Right lobe of liver (tissue), 6 donors: ENCODE measurements around the gene CLEC16A. TPM values are rescaled to one million over a fixed set of nuclear protein-coding genes. Genes with fewer than 3 reads are reported as not detected.
"Not testable (repeated sequence)": the region's sequence is repeated elsewhere in the genome, so short reads cannot be mapped to it uniquely, and the experiment has no call there.

ENCODE experiments used
- ATAC-seq, 4 donors: fragments of 200-7000 bp; cut with Tn5 transposase; one replicate each; pipeline ENCODE4 v1.9.1; 2020; ENCODE audit warnings: mild to moderate bottlenecking in 4 of 4, moderate library complexity in 4 of 4
- DNase-seq, 3 donors: peaks; one replicate each; pipeline ENCODE4 v3.0.0-alpha.2; 2020
- H3K27ac ChIP-seq, 3 donors: fragments of 200-600 bp; one replicate each; pipeline ENCODE4 v1.8.0; 2022
- H3K27me3 ChIP-seq, 2 donors: fragments of 200-600 bp; one replicate each; pipeline ENCODE4 v1.8.0; 2022
- H3K36me3 ChIP-seq, 4 donors: fragments of 200-600 bp; sonication (generic) in 1 of 4; one replicate each; pipeline versions ENCODE4 v1.5.1 to v1.8.0; 2017 to 2022; ENCODE audit warnings: control low read depth in 1 of 4
- H3K4me1 ChIP-seq, 4 donors: fragments of 200-600 bp; sonication (generic) in 1 of 4; one replicate each; pipeline versions ENCODE4 v1.5.1 to v1.8.0; 2017 to 2022; ENCODE audit warnings: control low read depth in 1 of 4
- H3K4me3 ChIP-seq, 3 donors: fragments of 200-600 bp; one replicate each; pipeline ENCODE4 v1.8.0; 2022
- H3K9me3 ChIP-seq, 4 donors: fragments of 200-600 bp; sonication (generic) in 1 of 4; one replicate each; pipeline versions ENCODE4 v1.5.1 to v1.8.0; 2017 to 2022; ENCODE audit warnings: control low read depth in 1 of 4
- POLR2A ChIP-seq: fragments of 450-650 bp; IDR thresholded peaks from one replicate; pipeline ENCODE4 v1.6.1; 2017; ENCODE audit warnings: antibody characterized with exemption, mild to moderate bottlenecking
- WGBS: methylation state at CpG from one replicate; pipeline ENCODE4 v1.1.6; 2018; ENCODE audit warnings: low coverage, low lambda C conversion rate; ENCODE audit not compliant: insufficient coverage; ENCODE audit errors: missing lambda C conversion rate; 5-methylcytosine and 5-hydroxymethylcytosine counted together
- intact Hi-C, 2 donors: fragments of 100-400 bp; cut with DNase I; formaldehyde crosslinking; loops; one replicate each; pipeline versions ENCODE4 v1.11.2 to v1.14.1; 2022
- total RNA-seq, 6 experiments: library from RNA; depleted of rRNA in 2 of 6; stranded (reverse); fragments of >200 nt in 2 of 6; fragmentation: NEBNext Ultra II Directional in 3 of 6; extraction: Animal tissue kit (Norgen Biotek cat#: 25700) in 3 of 6; gene quantifications; one replicate each; pipeline versions ENCODE4 v1.1.0 to v1.2.4, GENCODE V29; 2016 to 2023
- TF ChIP-seq, protein P1 (sequence below), 4 donors: fragments of 200-600 bp in 3 of 4; fragments of 450-650 bp in 1 of 4; IDR thresholded peaks; one replicate each; pipeline versions ENCODE4 v1.5.1 to v1.8.0; 2016 to 2022; ENCODE audit warnings: antibody characterized with exemption in 4 of 4, mild to moderate bottlenecking in 2 of 4
- donor health status: DM: no; HTN: yes; CAD: no.
- donor health status: DM: no; HTN: no; CAD: no.
- donor health status: DM: no; HTN: no; CAD: no.
- donor health status: DM: no; HTN: yes; CAD: no.
- donor health status: DM: no; HTN: yes; CAD: no.

CLEC16A gene
- total RNA-seq, 6 experiments from 2014 or later = 15.2 to 25.9 (median 19.8) TPM

DNA sequence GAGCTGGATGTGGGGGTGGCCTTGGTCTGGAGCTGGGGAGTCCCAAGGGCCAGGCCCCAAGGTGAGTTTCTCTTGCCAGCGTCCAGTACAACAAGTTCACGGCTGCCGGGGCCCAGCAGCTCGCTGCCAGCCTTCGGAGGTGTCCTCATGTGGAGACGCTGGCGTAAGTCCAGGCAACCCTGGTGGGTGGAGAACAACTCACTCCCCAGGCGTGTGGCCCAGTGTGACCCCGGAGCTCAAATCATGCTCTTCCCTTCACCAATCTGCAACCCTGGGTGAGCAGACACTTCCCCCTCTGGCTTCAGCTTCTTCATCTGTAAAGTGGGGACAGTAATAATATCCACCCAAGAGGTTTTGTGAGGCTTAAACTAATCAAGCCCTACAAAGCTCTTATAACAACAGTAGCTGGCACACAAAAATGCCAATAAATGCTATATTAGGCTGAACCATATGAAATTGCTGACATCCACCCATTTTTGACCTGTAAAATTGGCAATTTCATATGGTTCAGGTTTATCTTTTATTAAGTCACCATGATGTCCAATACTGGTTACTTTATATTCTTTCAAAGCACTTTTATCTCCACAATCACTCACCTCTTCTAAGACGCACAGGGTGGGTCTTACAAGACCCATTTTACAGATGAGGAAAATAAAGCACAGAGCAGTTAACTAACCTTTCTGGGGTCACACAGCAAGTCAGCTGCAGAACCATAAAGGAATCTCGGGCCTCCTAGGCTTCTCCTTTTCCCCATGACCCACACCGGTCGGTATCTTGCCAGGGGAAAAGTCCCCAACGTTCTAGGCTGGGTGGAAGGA lies 21.8 kb upstream of the CLEC16A start:
- no peak for TF ChIP-seq POLR2A
- TF ChIP-seq, protein P1, sequence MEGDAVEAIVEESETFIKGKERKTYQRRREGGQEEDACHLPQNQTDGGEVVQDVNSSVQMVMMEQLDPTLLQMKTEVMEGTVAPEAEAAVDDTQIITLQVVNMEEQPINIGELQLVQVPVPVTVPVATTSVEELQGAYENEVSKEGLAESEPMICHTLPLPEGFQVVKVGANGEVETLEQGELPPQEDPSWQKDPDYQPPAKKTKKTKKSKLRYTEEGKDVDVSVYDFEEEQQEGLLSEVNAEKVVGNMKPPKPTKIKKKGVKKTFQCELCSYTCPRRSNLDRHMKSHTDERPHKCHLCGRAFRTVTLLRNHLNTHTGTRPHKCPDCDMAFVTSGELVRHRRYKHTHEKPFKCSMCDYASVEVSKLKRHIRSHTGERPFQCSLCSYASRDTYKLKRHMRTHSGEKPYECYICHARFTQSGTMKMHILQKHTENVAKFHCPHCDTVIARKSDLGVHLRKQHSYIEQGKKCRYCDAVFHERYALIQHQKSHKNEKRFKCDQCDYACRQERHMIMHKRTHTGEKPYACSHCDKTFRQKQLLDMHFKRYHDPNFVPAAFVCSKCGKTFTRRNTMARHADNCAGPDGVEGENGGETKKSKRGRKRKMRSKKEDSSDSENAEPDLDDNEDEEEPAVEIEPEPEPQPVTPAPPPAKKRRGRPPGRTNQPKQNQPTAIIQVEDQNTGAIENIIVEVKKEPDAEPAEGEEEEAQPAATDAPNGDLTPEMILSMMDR (IDR thresholded peaks at IDR 0.05) = no peak
- WGBS = 38% methylated on average over 6 of the region's 14 CpGs
- peaks cover 0 to 11% (median 0%) of the 10 kb centered on the region in 4 donors for H3K36me3 ChIP-seq
- peak overlapping the region in 2 of 3 donors; percentile 7 to 18 for H3K4me3 ChIP-seq
- H3K27me3 ChIP-seq = no peaks in the 10 kb centered on the region
- ATAC-seq (peak; percentile 35 to 60 (median 56)), DNase-seq (peak; percentile 90 to 95 (median 94))
- intact Hi-C loops = loop anchor here in 1 of 2 donors (5.0 kb wide), 1 partner anchor 185 kb away; no protein-coding TSS in a partner anchor
- H3K4me1 ChIP-seq = peaks cover 0 to 72% (median 32%) of the 10 kb centered on the region in 4 donors
- no peaks in the 10 kb centered on the region for H3K9me3 ChIP-seq
- peak overlapping the region; percentile 49 to 79 (median 61) for H3K27ac ChIP-seq

DNA sequence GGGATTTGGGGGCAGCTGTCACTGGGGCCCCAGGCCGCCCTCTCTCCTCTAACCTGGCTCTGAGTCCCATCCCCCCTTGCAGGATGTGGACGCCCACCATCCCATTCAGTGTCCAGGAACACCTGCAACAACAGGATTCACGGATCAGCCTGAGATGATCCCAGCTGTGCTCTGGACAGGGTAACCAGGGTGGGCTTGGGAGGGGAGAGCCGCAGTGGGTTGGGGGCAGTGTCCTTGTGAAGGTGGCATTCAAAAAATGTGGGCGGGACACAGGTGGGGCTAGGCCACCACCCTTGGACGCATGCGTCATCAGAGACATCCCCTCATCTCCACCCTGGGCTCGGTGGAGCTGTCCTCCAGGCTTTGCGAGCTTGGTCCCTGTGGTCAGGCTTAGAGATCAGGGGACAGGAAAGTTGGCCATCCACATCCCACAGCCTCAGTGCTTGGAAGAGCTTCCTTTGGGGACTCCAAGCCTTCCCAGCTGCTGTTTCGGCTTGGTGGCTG lies 21.2 kb upstream of the CLEC16A start:
- 27% methylated on average over 2 of the region's 10 CpGs for WGBS
- Histone ChIP-seq H3K4me1 (peaks cover 0 to 78% (median 34%) of the 10 kb centered on the region in 4 donors), H3K4me3 (peak overlapping the region in 1 of 3 donors; percentile 10), H3K9me3 (no peaks in the 10 kb centered on the region), H3K27me3 (no peaks in the 10 kb centered on the region), H3K27ac (peak overlapping the region; percentile 40 to 79 (median 61)), H3K36me3 (peaks cover 0 to 13% (median 0%) of the 10 kb centered on the region in 4 donors)
- intact Hi-C loops = loop anchor here in 1 of 2 donors (5.0 kb wide), 1 partner anchor 186 kb away; no protein-coding TSS in a partner anchor
- TF ChIP-seq, protein P1 (IDR thresholded peaks at IDR 0.05) = no peak
- TF ChIP-seq POLR2A = no peak
- DNase-seq = no peak
- peak; percentile 3 to 23 (median 18) for ATAC-seq

DNA sequence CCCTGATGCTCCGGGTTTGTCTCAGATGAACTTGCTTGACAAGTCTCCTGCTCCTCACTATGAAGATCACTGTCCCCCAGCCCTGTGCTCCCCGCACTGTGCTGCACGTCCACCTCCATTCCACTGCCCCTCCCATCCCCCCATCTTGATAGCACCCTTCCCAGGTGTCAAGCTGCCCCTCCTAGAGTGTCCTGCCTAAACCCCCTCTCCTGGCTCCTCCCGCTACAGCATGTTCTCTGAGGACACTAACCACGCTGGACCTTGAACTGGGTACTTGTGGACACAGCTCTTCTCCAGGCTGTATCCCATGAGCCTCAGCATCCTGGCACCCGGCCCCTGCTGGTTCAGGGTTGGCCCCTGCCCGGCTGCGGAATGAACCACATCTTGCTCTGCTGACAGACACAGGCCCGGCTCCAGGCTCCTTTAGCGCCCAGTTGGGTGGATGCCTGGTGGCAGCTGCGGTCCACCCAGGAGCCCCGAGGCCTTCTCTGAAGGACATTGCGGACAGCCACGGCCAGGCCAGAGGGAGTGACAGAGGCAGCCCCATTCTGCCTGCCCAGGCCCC lies 20.6 kb upstream of the CLEC16A start:
- WGBS = 19% methylated on average over 7 of the region's 14 CpGs
- ATAC-seq (peak; percentile 70 to 84 (median 80)), DNase-seq (peak; percentile 91 to 98 (median 95))
- TF ChIP-seq, protein P1 (IDR thresholded peaks at IDR 0.05) = no peak
- peak; percentile 15 for TF ChIP-seq POLR2A
- peaks cover 0 to 13% (median 0%) of the 10 kb centered on the region in 4 donors for H3K36me3 ChIP-seq
- H3K9me3 ChIP-seq = no peaks in the 10 kb centered on the region
- peak overlapping the region; percentile 40 to 79 (median 61) for H3K27ac ChIP-seq
- intact Hi-C loops = loop anchor here in 1 of 2 donors (5.0 kb wide), 1 partner anchor 186 kb away; no protein-coding TSS in a partner anchor
- peak overlapping the region in 1 of 3 donors; percentile 10 for H3K4me3 ChIP-seq
- H3K4me1 ChIP-seq = peaks cover 0 to 73% (median 35%) of the 10 kb centered on the region in 4 donors
- H3K27me3 ChIP-seq = no peaks in the 10 kb centered on the region

DNA sequence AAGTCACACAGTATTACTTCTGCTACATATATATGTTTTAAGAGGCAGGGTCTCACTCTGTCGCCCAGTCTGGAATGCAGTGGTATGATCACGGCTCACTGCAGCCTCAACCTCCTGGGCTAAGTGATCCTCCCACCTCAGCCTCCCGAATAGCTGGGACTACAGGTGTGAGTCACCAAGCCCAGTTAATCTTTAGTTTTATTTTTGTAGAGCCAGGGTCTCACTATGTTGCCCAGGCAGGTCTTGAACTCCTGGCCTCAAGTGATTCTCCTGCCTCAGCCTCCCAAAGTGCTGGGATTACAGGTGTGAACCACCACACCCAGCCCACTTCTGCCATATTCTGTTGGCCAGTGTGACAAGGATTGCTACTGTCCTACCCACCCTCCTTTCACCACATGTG lies 19.1 kb upstream of the CLEC16A start:
- Histone ChIP-seq H3K36me3 (peaks cover 0 to 13% (median 0%) of the 10 kb centered on the region in 4 donors), H3K4me1 (peaks cover 0 to 84% (median 40%) of the 10 kb centered on the region in 4 donors), H3K27ac (peak overlapping the region in 1 of 3 donors; percentile 79)
- ATAC-seq, intact Hi-C loops, H3K9me3 ChIP-seq, H3K4me3 ChIP-seq, DNase-seq, H3K27me3 ChIP-seq: not testable (repeated sequence)
- 100% methylated on average over 2 of the region's 3 CpGs for WGBS
